Measurements from ENCODE around the gene NCOA1. TPM values are rescaled to one million over a fixed set of nuclear protein-coding genes. Genes with fewer than 3 reads are reported as not detected.

Gene NCOA1
- total RNA-seq, 4 donors from 2014 or later = 42.3 to 66.9 (median 47.4) TPM

DNA sequence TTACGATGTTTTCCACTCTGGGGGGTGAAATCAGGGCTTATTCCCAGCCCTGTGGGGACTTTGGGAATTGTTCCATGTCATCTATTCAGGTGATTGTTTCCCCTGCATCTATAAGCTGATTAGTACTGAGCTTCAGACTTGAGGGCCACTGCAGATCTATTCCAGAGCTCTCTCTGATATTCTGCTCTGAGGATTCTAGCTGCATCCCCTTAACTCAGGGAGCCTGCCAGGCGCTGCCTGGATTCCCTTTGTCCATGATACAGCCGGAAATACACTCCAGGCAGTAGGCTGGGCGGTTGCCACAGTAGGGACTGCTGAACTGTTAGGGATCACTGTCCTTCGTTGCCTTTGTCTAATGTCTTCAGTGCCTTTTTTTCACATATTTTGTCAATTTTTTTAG lies 270.8 kb downstream of the NCOA1 start:
- H3K27me3 ChIP-seq = no peaks in the 10 kb centered on the region
- no peak for ATAC-seq
- no peak overlapping the region for H3K27ac ChIP-seq
- 83 to 89% methylated on average over 4 to 5 of the region's 5 CpGs for WGBS, 2 donors (ENCODE audit: low coverage in 1 of 2)
- TF ChIP-seq, protein P1, sequence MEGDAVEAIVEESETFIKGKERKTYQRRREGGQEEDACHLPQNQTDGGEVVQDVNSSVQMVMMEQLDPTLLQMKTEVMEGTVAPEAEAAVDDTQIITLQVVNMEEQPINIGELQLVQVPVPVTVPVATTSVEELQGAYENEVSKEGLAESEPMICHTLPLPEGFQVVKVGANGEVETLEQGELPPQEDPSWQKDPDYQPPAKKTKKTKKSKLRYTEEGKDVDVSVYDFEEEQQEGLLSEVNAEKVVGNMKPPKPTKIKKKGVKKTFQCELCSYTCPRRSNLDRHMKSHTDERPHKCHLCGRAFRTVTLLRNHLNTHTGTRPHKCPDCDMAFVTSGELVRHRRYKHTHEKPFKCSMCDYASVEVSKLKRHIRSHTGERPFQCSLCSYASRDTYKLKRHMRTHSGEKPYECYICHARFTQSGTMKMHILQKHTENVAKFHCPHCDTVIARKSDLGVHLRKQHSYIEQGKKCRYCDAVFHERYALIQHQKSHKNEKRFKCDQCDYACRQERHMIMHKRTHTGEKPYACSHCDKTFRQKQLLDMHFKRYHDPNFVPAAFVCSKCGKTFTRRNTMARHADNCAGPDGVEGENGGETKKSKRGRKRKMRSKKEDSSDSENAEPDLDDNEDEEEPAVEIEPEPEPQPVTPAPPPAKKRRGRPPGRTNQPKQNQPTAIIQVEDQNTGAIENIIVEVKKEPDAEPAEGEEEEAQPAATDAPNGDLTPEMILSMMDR (IDR thresholded peaks at IDR 0.05) = no peak
- TF ChIP-seq POLR2A (IDR thresholded peaks at IDR 0.05) (no peak), POLR2AphosphoS5 (IDR thresholded peaks at IDR 0.05) (no peak), EP300 (IDR thresholded peaks at IDR 0.05) (no peak)
- H3K4me3 ChIP-seq = no peak overlapping the region
- peaks cover 3 to 92% of the 10 kb centered on the region in 2 donors for H3K36me3 ChIP-seq
- no peaks in the 10 kb centered on the region for H3K4me1 ChIP-seq
- no peaks in the 10 kb centered on the region for H3K9me3 ChIP-seq

DNA sequence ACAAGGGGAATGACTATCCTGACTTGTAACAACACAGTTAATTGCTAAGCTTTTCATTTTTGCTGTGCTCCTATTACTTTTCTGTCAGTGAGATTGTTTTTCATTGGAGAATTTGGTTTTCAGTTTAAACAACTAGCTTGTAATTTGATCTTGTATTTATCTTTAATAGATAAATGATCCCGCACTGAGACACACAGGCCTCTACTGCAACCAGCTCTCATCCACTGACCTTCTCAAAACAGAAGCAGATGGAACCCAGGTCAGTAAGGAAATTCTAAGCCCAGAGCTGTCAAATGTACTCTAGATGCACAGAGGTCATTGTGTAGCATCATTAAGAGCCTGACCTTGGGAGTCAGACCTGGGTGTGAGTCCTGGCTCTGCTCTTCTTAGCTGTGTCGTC lies 271.5 kb downstream of the NCOA1 start:
- 20 to 60% methylated on average over 1 of the region's 2 CpGs for WGBS, 2 donors (ENCODE audit: low coverage in 1 of 2)
- H3K4me1 ChIP-seq = no peaks in the 10 kb centered on the region
- ATAC-seq = no peak
- H3K27me3 ChIP-seq = no peaks in the 10 kb centered on the region
- H3K27ac ChIP-seq = no peak overlapping the region
- peaks cover 3 to 93% of the 10 kb centered on the region in 2 donors for H3K36me3 ChIP-seq
- H3K9me3 ChIP-seq = no peaks in the 10 kb centered on the region
- no peak for TF ChIP-seq EP300 (IDR thresholded peaks at IDR 0.05)
- TF ChIP-seq, protein P1 (IDR thresholded peaks at IDR 0.05) = no peak
- no peak for TF ChIP-seq POLR2AphosphoS5 (IDR thresholded peaks at IDR 0.05)
- TF ChIP-seq POLR2A (IDR thresholded peaks at IDR 0.05) = no peak
- H3K4me3 ChIP-seq = no peak overlapping the region

- H3K4me3 ChIP-seq = no peak overlapping the region
- no peaks in the 10 kb centered on the region for H3K9me3 ChIP-seq
- no peak overlapping the region for H3K27ac ChIP-seq
- H3K36me3 ChIP-seq = peaks cover 3 to 92% of the 10 kb centered on the region in 2 donors
- no peak for ATAC-seq
- TF ChIP-seq POLR2AphosphoS5 (IDR thresholded peaks at IDR 0.05) = no peak
- no peak for TF ChIP-seq EP300 (IDR thresholded peaks at IDR 0.05)
- TF ChIP-seq, protein P1 (IDR thresholded peaks at IDR 0.05) = no peak
- TF ChIP-seq POLR2A (IDR thresholded peaks at IDR 0.05) = no peak
- no peaks in the 10 kb centered on the region for H3K27me3 ChIP-seq
- H3K4me1 ChIP-seq = no peaks in the 10 kb centered on the region
- 83 to 93% methylated on average over 1 to 2 of the region's 4 CpGs for WGBS, 2 donors (ENCODE audit: low coverage in 1 of 2)
Observed at GRCh38 chr2:24763843-24764242, 272.8 kb downstream of the NCOA1 start.

DNA sequence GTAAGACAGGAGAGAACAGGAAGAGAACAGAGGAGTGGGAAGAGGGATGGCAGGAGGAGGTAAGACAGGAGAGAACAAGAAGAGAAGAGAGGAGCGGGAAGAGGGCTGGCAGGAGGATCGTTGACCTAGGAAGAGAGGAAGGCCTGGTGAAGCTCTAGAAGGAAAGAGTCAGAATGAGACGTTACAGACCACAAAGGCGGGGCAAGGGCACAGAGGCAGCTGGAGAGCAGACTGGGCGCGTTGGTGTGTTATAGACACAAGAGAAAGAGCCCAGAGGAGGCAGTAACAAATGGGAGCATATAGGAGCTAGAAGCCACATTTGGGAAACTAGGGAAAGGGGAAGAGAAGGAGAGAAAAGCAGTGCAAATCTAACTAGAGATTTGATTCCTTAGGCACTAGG lies 275.6 kb downstream of the NCOA1 start:
- no peaks in the 10 kb centered on the region for H3K27me3 ChIP-seq
- no peaks in the 10 kb centered on the region for H3K9me3 ChIP-seq
- H3K36me3 ChIP-seq = peaks cover 3 to 91% of the 10 kb centered on the region in 2 donors
- no peak overlapping the region for H3K27ac ChIP-seq
- TF ChIP-seq POLR2AphosphoS5 (IDR thresholded peaks at IDR 0.05) = no peak
- TF ChIP-seq, protein P1 (IDR thresholded peaks at IDR 0.05) = no peak
- no peak for TF ChIP-seq POLR2A (IDR thresholded peaks at IDR 0.05)
- no peak for TF ChIP-seq EP300 (IDR thresholded peaks at IDR 0.05)
- H3K4me3 ChIP-seq = no peak overlapping the region
- no peak for ATAC-seq
- H3K4me1 ChIP-seq = no peaks in the 10 kb centered on the region
- 51 to 88% methylated on average over 5 to 6 of the region's 6 CpGs for WGBS, 2 donors (ENCODE audit: low coverage in 1 of 2)

DNA sequence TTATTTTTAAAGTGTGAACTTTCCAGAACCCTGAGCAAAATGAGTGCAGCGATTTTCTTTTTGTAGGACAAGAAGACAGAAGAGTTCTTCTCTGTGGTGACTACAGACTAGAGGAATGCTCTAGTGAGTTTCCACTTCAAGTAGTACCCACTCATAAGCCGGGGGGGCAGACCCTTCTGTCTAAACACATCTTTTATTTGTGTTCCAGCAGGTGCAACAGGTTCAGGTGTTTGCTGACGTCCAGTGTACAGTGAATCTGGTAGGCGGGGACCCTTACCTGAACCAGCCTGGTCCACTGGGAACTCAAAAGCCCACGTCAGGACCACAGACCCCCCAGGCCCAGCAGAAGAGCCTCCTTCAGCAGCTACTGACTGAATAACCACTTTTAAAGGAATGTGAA lies 277.0 kb downstream of the NCOA1 start:
- Histone ChIP-seq H3K27me3 (no peaks in the 10 kb centered on the region), H3K4me1 (no peaks in the 10 kb centered on the region), H3K9me3 (no peaks in the 10 kb centered on the region), H3K36me3 (peaks cover 0 to 77% of the 10 kb centered on the region in 2 donors), H3K4me3 (no peak overlapping the region), H3K27ac (no peak overlapping the region)
- WGBS, 2 donors (ENCODE audit: low coverage in 1 of 2) = 87 to 100% methylated on average over 2 to 4 of the region's 5 CpGs
- ATAC-seq = no peak
- TF ChIP-seq POLR2AphosphoS5 (IDR thresholded peaks at IDR 0.05) = no peak
- TF ChIP-seq, protein P1 (IDR thresholded peaks at IDR 0.05) = no peak
- TF ChIP-seq POLR2A (IDR thresholded peaks at IDR 0.05) = no peak
- no peak for TF ChIP-seq EP300 (IDR thresholded peaks at IDR 0.05)

Measured in gastroesophageal sphincter (tissue), 4 donors.